Peyer's patch (tissue), 4 donors: ENCODE results near the gene MAP4K5. TPM values are rescaled to one million over a fixed set of nuclear protein-coding genes. Genes with fewer than 3 reads are reported as not detected.
"Not testable (repeated sequence)": the region's sequence is repeated elsewhere in the genome, so short reads cannot be mapped to it uniquely, and the experiment has no call there.

Experiments used
- DNase-seq, 3 donors: peaks; one replicate each; pipeline ENCODE4 v3.0.0-alpha.2; 2017 to 2019
- H3K27ac ChIP-seq, 4 donors: fragments of 200-600 bp; sonication (generic); one replicate each; pipeline ENCODE4 v1.5.1; 2016 to 2019
- H3K27me3 ChIP-seq, 2 donors: fragments of 200-600 bp; sonication (generic); one replicate each; pipeline ENCODE4 v1.5.1; 2019
- H3K36me3 ChIP-seq, 3 donors: fragments of 200-600 bp; sonication (generic); one replicate each; pipeline ENCODE4 v1.5.1; 2016 to 2019
- H3K4me1 ChIP-seq, 4 donors: fragments of 200-600 bp; sonication (generic); one replicate each; pipeline ENCODE4 v1.5.1; 2016 to 2019
- H3K4me3 ChIP-seq, 4 donors: fragments of 200-600 bp; sonication (generic); 1 replicate in 3 of 4; 2 replicates in 1 of 4; pipeline ENCODE4 v1.5.1; 2016 to 2019; ENCODE audit warnings: mild to moderate bottlenecking in 1 of 4
- H3K9me3 ChIP-seq, 4 donors: fragments of 200-600 bp; sonication (generic); one replicate each; pipeline ENCODE4 v1.5.1; 2016 to 2019; ENCODE audit warnings: mild to moderate bottlenecking in 1 of 4
- POLR2A ChIP-seq, 2 donors: fragments of 450-650 bp; IDR thresholded peaks; one replicate each; pipeline ENCODE4 v1.5.1; 2017; ENCODE audit warnings: antibody characterized with exemption in 2 of 2, mild to moderate bottlenecking in 2 of 2, moderate library complexity in 2 of 2
- total RNA-seq, 4 donors: library from RNA; depleted of rRNA; stranded (reverse); fragments of >200 nt; gene quantifications; one replicate each; pipeline ENCODE4 v1.1.0, GENCODE V29; 2016
- TF ChIP-seq, protein P1 (sequence below), 6 experiments: fragments of 450-650 bp in 4 of 6; fragments of 200-600 bp in 2 of 6; sonication (generic) in 1 of 6; IDR thresholded peaks; one replicate each; pipeline ENCODE4 v1.5.1; 2017 to 2019; ENCODE audit warnings: antibody characterized with exemption in 6 of 6, mild to moderate bottlenecking in 3 of 6, moderate library complexity in 1 of 6

Gene MAP4K5
- total RNA-seq, 4 donors from 2014 or later = 47.1 to 123 (median 78.4) TPM

DNA sequence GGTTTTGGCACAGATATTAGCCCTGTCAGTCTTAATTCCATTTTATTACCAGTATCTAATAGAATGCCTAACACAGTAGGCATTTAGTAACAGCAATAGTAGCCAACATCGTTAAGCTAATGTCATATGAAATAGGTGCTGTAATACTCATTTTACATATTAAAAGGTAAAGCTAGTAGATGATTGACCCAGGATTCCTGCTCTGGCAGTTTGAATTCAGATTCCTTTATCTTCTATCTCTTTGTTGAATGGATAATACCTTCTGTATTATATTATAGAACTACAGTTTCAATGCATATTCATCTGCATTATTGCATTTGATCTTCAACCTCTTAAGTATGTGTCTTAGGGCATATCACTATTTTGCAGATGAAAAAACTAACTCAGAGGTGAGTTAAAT, 30.5 kb upstream of the MAP4K5 start:
- no peaks in the 10 kb centered on the region for H3K9me3 ChIP-seq
- H3K27ac ChIP-seq = no peak overlapping the region
- H3K4me1 ChIP-seq = no peaks in the 10 kb centered on the region
- H3K36me3 ChIP-seq = no peaks in the 10 kb centered on the region
- no peaks in the 10 kb centered on the region for H3K27me3 ChIP-seq
- H3K4me3 ChIP-seq = no peak overlapping the region
- TF ChIP-seq, protein P1, sequence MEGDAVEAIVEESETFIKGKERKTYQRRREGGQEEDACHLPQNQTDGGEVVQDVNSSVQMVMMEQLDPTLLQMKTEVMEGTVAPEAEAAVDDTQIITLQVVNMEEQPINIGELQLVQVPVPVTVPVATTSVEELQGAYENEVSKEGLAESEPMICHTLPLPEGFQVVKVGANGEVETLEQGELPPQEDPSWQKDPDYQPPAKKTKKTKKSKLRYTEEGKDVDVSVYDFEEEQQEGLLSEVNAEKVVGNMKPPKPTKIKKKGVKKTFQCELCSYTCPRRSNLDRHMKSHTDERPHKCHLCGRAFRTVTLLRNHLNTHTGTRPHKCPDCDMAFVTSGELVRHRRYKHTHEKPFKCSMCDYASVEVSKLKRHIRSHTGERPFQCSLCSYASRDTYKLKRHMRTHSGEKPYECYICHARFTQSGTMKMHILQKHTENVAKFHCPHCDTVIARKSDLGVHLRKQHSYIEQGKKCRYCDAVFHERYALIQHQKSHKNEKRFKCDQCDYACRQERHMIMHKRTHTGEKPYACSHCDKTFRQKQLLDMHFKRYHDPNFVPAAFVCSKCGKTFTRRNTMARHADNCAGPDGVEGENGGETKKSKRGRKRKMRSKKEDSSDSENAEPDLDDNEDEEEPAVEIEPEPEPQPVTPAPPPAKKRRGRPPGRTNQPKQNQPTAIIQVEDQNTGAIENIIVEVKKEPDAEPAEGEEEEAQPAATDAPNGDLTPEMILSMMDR (IDR thresholded peaks at IDR 0.05) = no peak
- no peak for DNase-seq

DNA sequence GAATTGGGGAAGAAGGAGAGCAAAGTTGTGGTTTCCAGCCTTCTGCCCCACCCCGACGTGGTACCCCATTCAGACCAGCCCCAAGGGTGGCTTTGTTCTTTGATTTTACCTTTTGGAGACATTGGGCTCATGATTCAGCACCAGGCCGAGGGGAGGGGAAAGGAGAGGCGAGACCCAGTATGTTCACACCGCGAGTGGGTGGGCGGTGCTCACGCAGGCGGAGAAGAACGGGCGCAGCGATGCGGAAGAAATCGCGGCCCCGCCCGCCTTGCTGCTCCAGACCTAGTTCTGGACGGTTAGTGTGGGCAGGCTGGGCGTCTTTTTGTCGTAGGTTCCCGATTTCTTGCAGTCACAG, 28.5 kb upstream of the MAP4K5 start:
- peak; percentile 23 to 75 (median 70) for DNase-seq
- no peak for TF ChIP-seq POLR2A (IDR thresholded peaks at IDR 0.05)
- TF ChIP-seq, protein P1 (IDR thresholded peaks at IDR 0.05) = no peak

GRCh38 chr14:50559990-50560930, 27.9 kb upstream of the MAP4K5 start, which contains the start of gene ATL1:
Gene ATL1, plus strand, starts transcription at chr14:50560145. Its CDS starts 121 bp downstream, at chr14:50560266.
- no peaks in the 10 kb centered on the region for H3K36me3 ChIP-seq
- no peak for TF ChIP-seq POLR2A (IDR thresholded peaks at IDR 0.05)
- TF ChIP-seq, protein P1 (IDR thresholded peaks at IDR 0.05) = no peak
- H3K4me1 ChIP-seq = no peaks in the 10 kb centered on the region
- no peaks in the 10 kb centered on the region for H3K9me3 ChIP-seq
- H3K27ac ChIP-seq = peak within 1 kb of the TSS; percentile 68 to 82 (median 74)
- peak; percentile 42 to 72 (median 69) for DNase-seq
- H3K27me3 ChIP-seq = no peaks in the 10 kb centered on the region
- H3K4me3 ChIP-seq = peak within 1 kb of the TSS; percentile 53 to 71 (median 59)

More for the DNA sequence above, 28.5 kb upstream of the MAP4K5 start:
- Histone ChIP-seq H3K4me1 (no peaks in the 10 kb centered on the region), H3K36me3 (no peaks in the 10 kb centered on the region), H3K27me3 (no peaks in the 10 kb centered on the region), H3K9me3 (no peaks in the 10 kb centered on the region), H3K27ac (peak overlapping the region; percentile 68 to 82 (median 74)), H3K4me3 (peak overlapping the region; percentile 53 to 71 (median 59))

DNA sequence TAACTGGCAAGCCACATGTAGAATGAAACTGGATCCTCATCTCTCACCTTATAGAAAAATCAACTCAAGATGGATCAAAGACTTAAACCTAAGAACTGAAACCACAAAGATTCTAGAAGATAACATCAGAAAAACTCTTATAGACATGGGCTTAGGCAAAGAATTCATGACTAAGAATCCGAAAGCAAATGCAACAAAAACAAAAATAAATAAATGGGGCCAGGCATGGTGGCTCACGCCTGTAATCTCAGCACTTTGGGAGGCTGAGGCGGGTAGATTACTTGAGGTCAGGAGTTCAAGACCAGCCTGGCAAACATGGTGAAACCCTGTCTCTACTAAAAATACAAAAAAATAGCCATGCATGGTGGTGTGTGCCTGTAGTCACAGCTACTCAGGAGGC, 20.4 kb upstream of the MAP4K5 start:
- not testable (repeated sequence) for H3K27ac ChIP-seq, H3K27me3 ChIP-seq

GRCh38 chr14:50551877-50552276, 19.5 kb upstream of the MAP4K5 start:
- Histone ChIP-seq H3K36me3 (no peaks in the 10 kb centered on the region), H3K27ac (no peak overlapping the region), H3K4me3 (no peak overlapping the region), H3K27me3 (no peaks in the 10 kb centered on the region), H3K9me3 (no peaks in the 10 kb centered on the region), H3K4me1 (no peaks in the 10 kb centered on the region)
- DNase-seq = no peak
- TF ChIP-seq, protein P1 (IDR thresholded peaks at IDR 0.05) = no peak
- TF ChIP-seq POLR2A (IDR thresholded peaks at IDR 0.05) = no peak

More for the DNA sequence above, 20.4 kb upstream of the MAP4K5 start:
- not testable (repeated sequence) for H3K9me3 ChIP-seq, H3K4me3 ChIP-seq, H3K4me1 ChIP-seq, DNase-seq, H3K36me3 ChIP-seq

DNA sequence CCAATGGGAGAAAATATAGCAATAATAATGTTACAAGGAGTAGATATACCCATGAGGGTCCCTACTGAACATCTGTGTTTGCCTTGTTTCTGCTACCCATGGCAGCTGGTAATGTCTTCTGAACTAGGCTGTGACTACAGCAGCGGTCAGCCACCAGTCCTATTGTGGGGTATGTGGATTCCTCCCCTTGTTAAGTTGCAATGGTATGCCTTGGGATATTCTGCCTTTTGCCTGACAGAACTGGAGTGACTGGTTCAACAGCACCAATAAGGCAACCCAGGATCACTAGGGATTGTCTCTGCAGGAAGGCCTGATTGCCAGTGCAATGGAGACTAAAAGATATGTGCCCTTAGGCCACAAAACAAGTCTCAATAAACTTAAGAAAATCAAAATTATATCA, 17.9 kb upstream of the MAP4K5 start:
- no peak overlapping the region for H3K4me3 ChIP-seq
- H3K4me1 ChIP-seq = no peaks in the 10 kb centered on the region
- H3K27ac ChIP-seq = no peak overlapping the region
- no peaks in the 10 kb centered on the region for H3K9me3 ChIP-seq
- TF ChIP-seq POLR2A (IDR thresholded peaks at IDR 0.05) = no peak
- no peak for DNase-seq
- no peaks in the 10 kb centered on the region for H3K36me3 ChIP-seq
- no peaks in the 10 kb centered on the region for H3K27me3 ChIP-seq
